Liver (tissue), 9 donors: ENCODE measurements around the gene CHD3. TPM values are rescaled to one million over a fixed set of nuclear protein-coding genes. Genes with fewer than 3 reads are reported as not detected.
A peak's percentile ranks its signal among the peaks of the same experiment; 100 is the strongest.

Experiments used
- DNase-seq: peaks from one replicate; pipeline ENCODE4 v3.0.0-alpha.2; 2017; ENCODE audit warnings: low spot score
- H3K27ac ChIP-seq, 2 donors: one replicate each; pipeline ENCODE4 v1.7.0; 2013; ENCODE audit warnings: inconsistent platforms in 2 of 2, low read length in 2 of 2, control low read depth in 1 of 2, low read depth in 1 of 2, mild to moderate bottlenecking in 1 of 2
- H3K27me3 ChIP-seq, 4 donors: one replicate each; pipeline versions ENCODE4 v1.6.1 to v1.7.0; 2013; ENCODE audit warnings: low read length in 3 of 4, inconsistent platforms in 1 of 4, mild to moderate bottlenecking in 1 of 4, moderate library complexity in 1 of 4; ENCODE audit not compliant: control insufficient read depth in 4 of 4, insufficient read depth in 4 of 4
- H3K36me3 ChIP-seq, 4 donors: one replicate each; pipeline versions ENCODE4 v1.6.1 to v1.7.0; 2013; ENCODE audit warnings: low read length in 3 of 4, mild to moderate bottlenecking in 3 of 4, low read depth in 1 of 4, moderate library complexity in 1 of 4; ENCODE audit not compliant: control insufficient read depth in 4 of 4, insufficient read depth in 3 of 4
- H3K4me1 ChIP-seq, 4 donors: one replicate each; pipeline versions ENCODE4 v1.6.1 to v1.7.0; 2013; ENCODE audit warnings: low read length in 3 of 4, mild to moderate bottlenecking in 3 of 4, moderate library complexity in 1 of 4; ENCODE audit not compliant: control insufficient read depth in 4 of 4, insufficient read depth in 4 of 4
- H3K4me3 ChIP-seq, 3 donors: one replicate each; pipeline versions ENCODE4 v1.6.1 to v1.7.0; 2013; ENCODE audit warnings: low read length in 3 of 3, control low read depth in 1 of 3, low read depth in 1 of 3, mild to moderate bottlenecking in 1 of 3
- H3K9ac ChIP-seq, 2 donors: one replicate each; pipeline ENCODE4 v1.7.0; 2013; ENCODE audit warnings: low read length in 2 of 2, mild to moderate bottlenecking in 2 of 2, moderate library complexity in 2 of 2, control low read depth in 1 of 2, low read depth in 1 of 2
- H3K9me3 ChIP-seq, 4 donors: one replicate each; pipeline versions ENCODE4 v1.6.1 to v1.7.0; 2013; ENCODE audit warnings: low read length in 3 of 4; ENCODE audit not compliant: control insufficient read depth in 4 of 4
- EGR1 ChIP-seq, 2 donors: IDR thresholded peaks; 2 replicates each; pipeline ENCODE4 v1.6.1; 2016 to 2018; ENCODE audit warnings: antibody characterized with exemption in 2 of 2, low read depth in 2 of 2
- FOXA1 ChIP-seq: IDR thresholded peaks from 2 replicates; pipeline ENCODE4 v1.6.1; 2016; ENCODE audit warnings: antibody characterized with exemption
- FOXA2 ChIP-seq: IDR thresholded peaks from 2 replicates; pipeline ENCODE4 v1.6.1; 2016; ENCODE audit warnings: antibody characterized with exemption
- GABPA ChIP-seq, 2 donors: IDR thresholded peaks in 1 of 2; conservative IDR thresholded peaks in 1 of 2; 2 replicates each; pipeline ENCODE4 v1.6.1; 2016; ENCODE audit warnings: antibody characterized with exemption in 2 of 2, mild to moderate bottlenecking in 1 of 2, moderate library complexity in 1 of 2
- HNF4A ChIP-seq, 2 donors: conservative IDR thresholded peaks; 2 replicates each; pipeline ENCODE4 v1.6.1; 2016; ENCODE audit warnings: antibody characterized with exemption in 2 of 2, mild to moderate bottlenecking in 2 of 2
- HNF4G ChIP-seq: IDR thresholded peaks from 2 replicates; pipeline ENCODE4 v1.6.1; 2016; ENCODE audit warnings: antibody characterized with exemption
- JUND ChIP-seq, 2 donors: IDR thresholded peaks; 2 replicates each; pipeline ENCODE4 v1.6.1; 2016; ENCODE audit warnings: antibody characterized with exemption in 2 of 2
- MAX ChIP-seq: IDR thresholded peaks from 2 replicates; pipeline ENCODE4 v1.6.1; 2016; ENCODE audit warnings: antibody characterized with exemption
- NR2F2 ChIP-seq: IDR thresholded peaks from 2 replicates; pipeline ENCODE4 v1.6.1; 2016; ENCODE audit warnings: antibody characterized with exemption
- RAD21 ChIP-seq, 2 donors: IDR thresholded peaks; 2 replicates each; pipeline ENCODE4 v1.6.1; 2016; ENCODE audit warnings: antibody characterized with exemption in 2 of 2, mild to moderate bottlenecking in 2 of 2
- REST ChIP-seq: IDR thresholded peaks from 2 replicates; pipeline ENCODE4 v1.6.1; 2016; ENCODE audit warnings: antibody characterized with exemption, mild to moderate bottlenecking
- RXRA ChIP-seq, 2 donors: IDR thresholded peaks; 2 replicates each; pipeline ENCODE4 v1.6.1; 2017 to 2018; ENCODE audit warnings: antibody characterized with exemption in 2 of 2, mild to moderate bottlenecking in 1 of 2
- SP1 ChIP-seq: IDR thresholded peaks from 2 replicates; pipeline ENCODE4 v1.6.1; 2018; ENCODE audit warnings: antibody characterized with exemption, mild to moderate bottlenecking
- TAF1 ChIP-seq: conservative IDR thresholded peaks from 2 replicates; pipeline ENCODE4 v1.6.1; 2016; ENCODE audit warnings: antibody characterized with exemption, mild to moderate bottlenecking
- ZBTB33 ChIP-seq: IDR thresholded peaks from 2 replicates; pipeline ENCODE4 v1.6.1; 2016; ENCODE audit warnings: antibody characterized with exemption
- WGBS: extraction: QIAGEN DNeasy Blood & Tissue Kit; methylation state at CpG from one replicate; pipeline ENCODE4 v1.1.7; 2013; 5-methylcytosine and 5-hydroxymethylcytosine counted together
- polyA plus RNA-seq, 2 donors: library from polyadenylated mRNA; stranded (reverse) in 1 of 2; unstranded in 1 of 2; fragments of 200-250 nt in 1 of 2; fragments of >200 nt in 1 of 2; fragmentation: Nextera tagmentation in 1 of 2; extraction: Ambion mirVana in 1 of 2; gene quantifications; one replicate each; pipeline versions ENCODE4 v1.2.1 to v1.2.3, GENCODE V29; 2013 to 2015
- total RNA-seq, 2 donors: library from RNA; depleted of rRNA; stranded (reverse); fragments of >200 nt; gene quantifications; one replicate each; pipeline ENCODE4 v1.2.3, GENCODE V29; 2014
- TF ChIP-seq, protein P1 (sequence below): fragments of 150-350 bp; IDR thresholded peaks from 2 replicates; pipeline ENCODE4 v1.5.1; 2017; ENCODE audit warnings: improper control_type of control experiment, low read depth, low read length; ENCODE audit not compliant: missing input control
- TF ChIP-seq, protein P2 (sequence below): IDR thresholded peaks from 2 replicates; pipeline ENCODE4 v1.6.1; 2016; ENCODE audit warnings: antibody characterized with exemption
- donor health status: healthy.
- donor health status: healthy.
- donor health status: healthy.
- donor health status: healthy.
- donor health status: healthy.

The CHD3 gene
- total and polyA plus RNA-seq, 4 donors = 1.9 to 14.4 (median 7.2) TPM

- no peaks in the 10 kb centered on the region for H3K27me3 ChIP-seq
- TF ChIP-seq RXRA (IDR thresholded peaks at IDR 0.05) (no peak), RAD21 (IDR thresholded peaks at IDR 0.05) (no peak), ZBTB33 (no peak), JUND (IDR thresholded peaks at IDR 0.05) (no peak), NR2F2 (no peak), HNF4A (conservative IDR thresholded peaks at IDR 0.05) (no peak), GABPA (IDR thresholded peaks at IDR 0.05 in 1 of 2, conservative IDR thresholded peaks at IDR 0.05 in 1 of 2) (no peak), REST (no peak), MAX (no peak), EGR1 (IDR thresholded peaks at IDR 0.05; ENCODE audit: low read depth in 2 of 2) (no peak), FOXA1 (no peak), SP1 (no peak)
- TF ChIP-seq, protein P1, sequence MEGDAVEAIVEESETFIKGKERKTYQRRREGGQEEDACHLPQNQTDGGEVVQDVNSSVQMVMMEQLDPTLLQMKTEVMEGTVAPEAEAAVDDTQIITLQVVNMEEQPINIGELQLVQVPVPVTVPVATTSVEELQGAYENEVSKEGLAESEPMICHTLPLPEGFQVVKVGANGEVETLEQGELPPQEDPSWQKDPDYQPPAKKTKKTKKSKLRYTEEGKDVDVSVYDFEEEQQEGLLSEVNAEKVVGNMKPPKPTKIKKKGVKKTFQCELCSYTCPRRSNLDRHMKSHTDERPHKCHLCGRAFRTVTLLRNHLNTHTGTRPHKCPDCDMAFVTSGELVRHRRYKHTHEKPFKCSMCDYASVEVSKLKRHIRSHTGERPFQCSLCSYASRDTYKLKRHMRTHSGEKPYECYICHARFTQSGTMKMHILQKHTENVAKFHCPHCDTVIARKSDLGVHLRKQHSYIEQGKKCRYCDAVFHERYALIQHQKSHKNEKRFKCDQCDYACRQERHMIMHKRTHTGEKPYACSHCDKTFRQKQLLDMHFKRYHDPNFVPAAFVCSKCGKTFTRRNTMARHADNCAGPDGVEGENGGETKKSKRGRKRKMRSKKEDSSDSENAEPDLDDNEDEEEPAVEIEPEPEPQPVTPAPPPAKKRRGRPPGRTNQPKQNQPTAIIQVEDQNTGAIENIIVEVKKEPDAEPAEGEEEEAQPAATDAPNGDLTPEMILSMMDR = no peak
- TF ChIP-seq, protein P2, sequence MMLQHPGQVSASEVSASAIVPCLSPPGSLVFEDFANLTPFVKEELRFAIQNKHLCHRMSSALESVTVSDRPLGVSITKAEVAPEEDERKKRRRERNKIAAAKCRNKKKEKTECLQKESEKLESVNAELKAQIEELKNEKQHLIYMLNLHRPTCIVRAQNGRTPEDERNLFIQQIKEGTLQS = no peak
- H3K27ac ChIP-seq = no peak overlapping the region
- no peak for DNase-seq
- peaks cover 6 to 22% (median 18%) of the 10 kb centered on the region in 4 donors for H3K4me1 ChIP-seq
- no peaks in the 10 kb centered on the region for H3K9me3 ChIP-seq
- no peak overlapping the region for H3K9ac ChIP-seq
- 94% methylated on average over 15 of the region's 15 CpGs for WGBS
- no peak overlapping the region for H3K4me3 ChIP-seq
- peaks cover 0 to 13% (median 0%) of the 10 kb centered on the region in 4 donors for H3K36me3 ChIP-seq
Measured at GRCh38 chr17:7893187-7893880, 4.7 kb downstream of the CHD3 start.

DNA sequence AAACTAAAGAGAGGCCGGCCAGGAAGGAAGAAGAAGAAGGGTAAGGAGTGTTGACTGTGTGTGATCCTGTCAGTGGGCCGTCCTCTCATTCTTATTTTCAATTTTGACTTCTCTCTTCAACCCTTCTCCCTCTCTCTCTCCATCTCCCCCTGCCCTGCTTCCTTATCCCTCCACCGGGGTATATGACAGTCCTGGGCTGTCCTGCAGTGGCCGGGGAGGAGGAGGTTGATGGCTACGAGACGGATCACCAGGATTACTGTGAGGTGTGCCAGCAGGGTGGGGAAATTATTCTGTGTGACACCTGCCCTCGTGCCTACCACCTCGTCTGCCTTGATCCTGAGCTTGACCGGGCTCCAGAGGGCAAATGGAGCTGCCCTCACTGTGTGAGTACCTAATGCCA is 5.6 kb downstream of the CHD3 start:
- Histone ChIP-seq H3K9ac (no peak overlapping the region), H3K27ac (no peak overlapping the region), H3K4me1 (peaks cover 0 to 13% (median 9%) of the 10 kb centered on the region in 4 donors), H3K9me3 (no peaks in the 10 kb centered on the region), H3K4me3 (no peak overlapping the region), H3K36me3 (peaks cover 0 to 16% (median 1%) of the 10 kb centered on the region in 4 donors), H3K27me3 (no peaks in the 10 kb centered on the region)
- WGBS = 96% methylated on average over 9 of the region's 9 CpGs
- DNase-seq = peak; percentile 14
- TF ChIP-seq EGR1 (IDR thresholded peaks at IDR 0.05; ENCODE audit: low read depth in 2 of 2) (no peak), RAD21 (IDR thresholded peaks at IDR 0.05) (no peak), FOXA1 (no peak), HNF4A (conservative IDR thresholded peaks at IDR 0.05) (no peak), FOXA2 (no peak), JUND (IDR thresholded peaks at IDR 0.05) (no peak), MAX (no peak), RXRA (IDR thresholded peaks at IDR 0.05) (no peak), HNF4G (no peak), TAF1 (no peak), SP1 (no peak), ZBTB33 (no peak)
- TF ChIP-seq, protein P2 = no peak
- TF ChIP-seq, protein P1 = no peak
